HG03520 (cell line): ENCODE data around the gene NT5M.

ENCODE experiments used
- ATAC-seq: cut with Tn5 transposase; IDR thresholded peaks from one replicate; pipeline ENCODE4 v1.9.1; 2021; ENCODE audit warnings: mild to moderate bottlenecking, moderate library complexity; ENCODE audit not compliant: unreplicated experiment

Gene NT5M

GRCh38 chr17:17342242-17342945 is 39.2 kb downstream of the NT5M start:
- ATAC-seq: no peak

- ATAC-seq: no peak
These were observed 40.1 kb downstream of the NT5M start for GRCh38 chr17:17343160-17343735.

- ATAC-seq: no peak
These were observed 40.8 kb downstream of the NT5M start for GRCh38 chr17:17343896-17344506.

GRCh38 chr17:17344507-17345293 is 41.5 kb downstream of the NT5M start:
- ATAC-seq: no peak

- ATAC-seq: no peak
These were observed 42.1 kb downstream of the NT5M start for GRCh38 chr17:17345294-17345597.

- ATAC-seq: no peak
These were observed 42.7 kb downstream of the NT5M start for GRCh38 chr17:17345686-17346427.

GRCh38 chr17:17346428-17347233 is 43.5 kb downstream of the NT5M start:
- no peak for ATAC-seq

GRCh38 chr17:17347234-17347955 is 44.2 kb downstream of the NT5M start:
- no peak for ATAC-seq

- ATAC-seq: no peak
These were observed 45.0 kb downstream of the NT5M start for GRCh38 chr17:17347956-17348871.

- ATAC-seq: no peak
These were observed 45.9 kb downstream of the NT5M start for GRCh38 chr17:17348872-17349723.

- no peak for ATAC-seq
These were observed 46.5 kb downstream of the NT5M start for GRCh38 chr17:17349724-17350106.

- no peak for ATAC-seq
These were observed 47.5 kb downstream of the NT5M start for GRCh38 chr17:17350491-17351355.

- no peak for ATAC-seq
These were observed 48.3 kb downstream of the NT5M start for GRCh38 chr17:17351356-17351891.

GRCh38 chr17:17351901-17352781 is 49.0 kb downstream of the NT5M start:
- no peak for ATAC-seq

- ATAC-seq: no peak
These were observed 49.9 kb downstream of the NT5M start for GRCh38 chr17:17352836-17353624.
